Stimulated activated CD4-positive, alpha-beta T cell treated with anti-CD3 and anti-CD28 coated beads, Interleukin-4, amount 100 ng/mL, for 48 hours (primary cell): ENCODE results near the gene LRRC3C.

Experiments
- DNase-seq, 2 donors: peaks; one replicate each; pipeline ENCODE4 v3.0.0-alpha.2; 2020; ENCODE audit warnings: low read depth in 2 of 2

The LRRC3C gene

GRCh38 chr17:39923836-39924690, 3.5 kb upstream of the LRRC3C start:
- DNase-seq = no peak

DNA sequence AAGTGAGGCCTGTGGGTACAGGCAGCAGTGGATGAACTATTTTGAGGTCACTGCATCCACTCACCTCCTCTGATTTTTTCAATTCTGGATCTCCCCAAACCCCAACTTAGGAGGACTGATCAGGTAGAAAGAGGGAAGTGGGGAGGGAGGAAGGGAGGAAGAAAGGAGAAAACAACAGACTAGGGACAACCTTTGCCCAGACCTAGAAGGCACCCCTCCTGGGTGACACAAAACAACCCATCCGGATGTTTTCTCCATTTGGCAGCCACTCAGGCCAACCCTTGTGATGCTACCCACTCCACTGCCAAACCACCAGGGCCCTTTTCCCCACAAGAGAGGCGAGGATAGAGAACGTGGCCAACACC, 2.9 kb upstream of the LRRC3C start:
- no peak for DNase-seq

DNA sequence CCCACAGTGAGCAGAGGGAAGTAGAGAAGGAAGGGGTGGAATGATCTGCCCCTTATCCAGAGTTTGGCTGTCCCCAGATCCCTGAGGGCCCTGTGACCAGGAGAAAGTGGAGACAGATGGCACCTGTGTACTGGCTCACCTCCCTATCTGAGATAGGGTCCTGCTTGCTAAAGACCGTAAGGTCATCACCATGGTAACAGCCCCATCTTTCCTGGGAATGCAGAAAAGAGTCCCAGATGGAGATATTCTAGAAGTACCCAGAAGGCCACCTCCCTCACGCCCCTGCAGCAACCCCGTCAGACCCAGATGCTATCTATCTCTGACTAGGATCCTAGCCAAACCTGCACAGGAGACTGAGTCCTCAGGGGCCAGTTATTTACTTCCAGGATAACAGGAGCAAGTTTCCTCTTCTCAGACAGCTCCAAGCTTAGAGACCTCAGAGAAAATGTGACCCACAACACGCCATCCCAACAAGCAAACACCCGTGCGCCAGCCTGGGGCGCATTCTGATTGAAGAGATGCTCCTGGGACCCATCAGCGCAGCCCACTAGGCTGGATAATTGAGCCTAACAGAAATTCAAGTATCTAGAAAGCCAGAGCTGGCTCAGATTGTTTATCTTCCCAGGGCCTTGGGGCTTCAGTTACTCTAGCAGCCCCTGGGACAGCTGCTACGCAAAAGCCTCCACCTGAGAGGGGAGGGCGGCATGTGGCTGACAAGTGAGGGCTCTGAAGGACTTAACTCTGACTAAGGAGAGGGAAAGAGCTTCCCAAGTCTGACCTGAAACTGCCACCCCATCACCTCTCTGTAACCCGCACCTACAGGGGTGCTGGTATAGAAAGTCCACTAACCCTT, 2.0 kb upstream of the LRRC3C start:
- no peak for DNase-seq

GRCh38 chr17:39926135-39926587, 1.4 kb upstream of the LRRC3C start:
- no peak for DNase-seq

DNA sequence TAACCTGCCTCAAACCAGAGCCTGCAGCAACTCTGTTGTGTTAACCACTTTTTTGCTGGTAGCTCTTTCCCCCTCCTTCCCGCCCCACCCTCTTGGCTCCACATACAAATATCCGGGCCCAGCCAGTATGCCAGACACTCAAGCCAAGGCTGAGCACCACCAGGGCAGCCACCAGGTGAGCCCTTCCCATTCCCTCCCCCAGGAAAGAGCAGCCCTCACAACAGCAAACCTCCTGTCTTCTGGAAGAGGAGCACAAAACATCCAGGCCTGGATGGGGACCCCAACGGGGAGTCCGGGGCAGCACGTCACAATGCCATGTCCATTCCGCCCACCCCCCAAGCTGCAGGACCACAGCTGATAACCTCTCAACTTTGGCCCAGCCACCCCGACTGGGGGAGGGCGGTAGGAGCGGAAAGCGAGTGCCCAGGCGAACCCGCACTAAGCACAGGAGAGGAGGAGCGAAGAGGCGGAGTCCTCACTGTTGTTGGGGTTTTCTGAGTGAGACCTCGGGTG, 888 bp upstream of the LRRC3C start:
- peak; percentile 36 to 47 for DNase-seq

DNA sequence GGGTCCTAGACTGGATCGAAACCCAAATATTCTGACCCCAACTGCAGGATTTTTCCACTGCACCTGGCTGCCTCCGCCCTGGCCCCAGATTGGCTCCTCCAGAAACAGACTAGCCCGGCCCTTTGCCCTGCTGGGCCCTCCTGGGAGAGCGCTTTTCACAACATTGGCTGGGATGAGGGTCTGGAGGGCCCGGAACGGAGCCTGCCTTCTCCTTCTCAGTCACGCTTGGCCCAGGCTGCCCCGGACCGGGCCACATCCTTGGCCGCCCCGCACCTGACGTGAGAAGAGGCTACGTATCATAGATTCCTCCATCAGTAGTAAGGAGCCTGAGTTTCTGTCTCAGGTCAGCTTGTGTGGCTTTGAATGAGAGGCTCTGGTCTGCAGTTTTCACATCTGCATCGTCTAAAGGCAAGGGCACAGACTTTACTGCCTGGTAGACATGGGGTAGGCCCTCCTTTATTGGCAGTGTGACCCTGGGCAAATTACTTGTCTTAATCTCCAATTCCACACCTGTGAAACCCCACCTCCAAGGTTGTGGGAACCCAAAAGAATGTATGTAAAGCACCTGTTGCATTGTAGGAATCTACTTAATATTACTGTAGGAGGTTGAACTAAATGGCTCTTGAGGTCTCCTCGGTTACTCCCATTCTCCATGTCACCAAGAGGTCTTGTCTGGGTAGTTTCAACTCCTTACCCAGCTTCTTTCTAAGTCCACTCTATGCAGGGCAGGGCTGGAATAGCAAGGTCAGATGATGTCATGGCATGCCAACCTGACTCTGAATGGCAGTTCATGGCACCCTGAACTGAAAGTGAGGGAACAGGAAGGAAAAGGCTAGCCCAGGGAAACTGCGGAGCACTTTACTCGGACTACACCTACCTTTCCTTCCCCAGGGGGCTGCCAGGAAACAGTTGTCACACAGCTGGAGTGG, 661 bp downstream of the LRRC3C start:
- no peak for DNase-seq

GRCh38 chr17:39928858-39929645, 1.5 kb downstream of the LRRC3C start:
- no peak for DNase-seq

- no peak for DNase-seq
Measured at GRCh38 chr17:39929646-39930407, 2.3 kb downstream of the LRRC3C start.

DNA sequence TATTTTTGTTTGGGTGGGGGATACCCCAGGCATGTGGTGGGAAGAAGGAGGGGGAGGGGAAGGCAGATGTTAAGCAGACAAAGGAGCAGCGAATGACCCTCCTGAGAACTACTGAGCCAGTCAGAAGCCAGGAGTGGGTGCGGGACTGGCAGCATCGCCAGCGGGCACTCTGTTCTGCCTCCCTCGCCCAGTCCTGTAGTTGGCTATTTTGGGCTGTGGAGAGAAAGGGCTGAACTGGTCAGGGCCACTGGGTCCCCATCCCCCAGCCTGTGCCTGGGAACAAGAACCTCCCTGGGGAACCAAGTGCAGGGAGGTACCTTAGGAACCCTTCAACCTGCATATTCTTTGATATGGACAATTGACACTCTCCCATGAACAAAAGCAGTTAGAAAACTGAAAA, 6.4 kb downstream of the LRRC3C start:
- DNase-seq = no peak

GRCh38 chr17:39934324-39934723, 6.8 kb downstream of the LRRC3C start:
- DNase-seq = no peak

- DNase-seq = no peak
Measured at GRCh38 chr17:39935909-39936308, 8.4 kb downstream of the LRRC3C start.

DNA sequence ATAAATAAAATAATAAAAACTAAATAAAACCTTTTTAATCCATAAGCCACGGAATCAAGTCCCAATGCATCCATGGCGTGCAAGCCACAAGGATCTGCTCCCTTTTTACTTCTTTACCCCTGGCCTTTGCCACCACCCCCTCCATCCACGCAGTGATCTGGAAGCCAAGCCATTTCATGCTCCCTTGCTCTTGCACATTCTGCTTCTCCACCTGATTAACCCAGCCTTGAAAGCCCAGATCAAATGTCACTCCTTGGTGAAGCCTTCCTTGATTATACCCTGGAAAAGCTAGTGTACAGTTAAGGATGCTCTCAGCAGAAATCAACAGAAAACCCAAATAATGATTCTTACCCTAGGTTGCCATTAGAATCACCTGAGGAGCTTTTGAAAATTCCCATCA, 9.9 kb downstream of the LRRC3C start:
- no peak for DNase-seq

DNA sequence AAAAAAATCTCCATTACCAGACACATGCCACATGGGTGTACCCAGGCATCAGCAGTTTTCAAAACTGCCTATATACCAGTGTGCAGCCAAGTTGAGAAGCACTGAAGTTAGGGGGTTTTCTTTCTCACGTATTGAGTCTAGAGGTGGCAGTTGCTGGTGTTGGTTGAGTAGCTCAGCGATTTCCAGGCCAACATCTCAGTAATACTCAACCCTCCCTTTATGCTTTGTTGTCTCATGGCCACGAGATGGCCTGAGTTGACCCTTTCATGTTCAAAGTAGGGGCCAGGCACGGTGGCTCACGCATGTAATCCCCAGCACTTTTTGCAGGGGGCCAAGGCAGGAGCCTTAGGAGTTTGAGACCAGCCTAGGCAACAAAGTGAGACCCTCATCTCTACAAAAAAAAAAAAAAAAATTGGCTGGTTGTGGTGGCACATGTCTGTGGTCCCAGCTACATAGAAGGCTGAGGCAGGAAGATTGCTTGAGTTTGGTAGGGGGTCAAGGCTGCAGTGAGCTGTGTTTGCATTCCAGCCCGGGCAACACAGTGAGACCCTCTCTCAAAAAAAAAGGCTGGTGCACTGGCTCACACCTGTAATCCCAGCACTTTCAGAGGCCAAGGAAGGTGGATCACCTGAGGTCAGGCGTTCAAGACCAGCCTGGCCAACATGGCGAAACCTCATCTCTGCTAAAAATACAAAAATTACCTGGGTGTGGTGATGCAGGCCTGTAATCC, 10.8 kb downstream of the LRRC3C start:
- no peak for DNase-seq

GRCh38 chr17:39939106-39939505, 11.6 kb downstream of the LRRC3C start:
- no peak for DNase-seq

GRCh38 chr17:39939588-39940419, 12.3 kb downstream of the LRRC3C start:
- peak in 1 of 2 donors; percentile 34 for DNase-seq

GRCh38 chr17:39943702-39944392, 16.3 kb downstream of the LRRC3C start:
- no peak for DNase-seq

- DNase-seq = no peak
Measured at GRCh38 chr17:39944393-39944711, 16.8 kb downstream of the LRRC3C start.
